ENCODE results near the gene TOP3B.
A peak's percentile ranks its signal among the peaks of the same experiment; 100 is the strongest.

Gene TOP3B

DNA sequence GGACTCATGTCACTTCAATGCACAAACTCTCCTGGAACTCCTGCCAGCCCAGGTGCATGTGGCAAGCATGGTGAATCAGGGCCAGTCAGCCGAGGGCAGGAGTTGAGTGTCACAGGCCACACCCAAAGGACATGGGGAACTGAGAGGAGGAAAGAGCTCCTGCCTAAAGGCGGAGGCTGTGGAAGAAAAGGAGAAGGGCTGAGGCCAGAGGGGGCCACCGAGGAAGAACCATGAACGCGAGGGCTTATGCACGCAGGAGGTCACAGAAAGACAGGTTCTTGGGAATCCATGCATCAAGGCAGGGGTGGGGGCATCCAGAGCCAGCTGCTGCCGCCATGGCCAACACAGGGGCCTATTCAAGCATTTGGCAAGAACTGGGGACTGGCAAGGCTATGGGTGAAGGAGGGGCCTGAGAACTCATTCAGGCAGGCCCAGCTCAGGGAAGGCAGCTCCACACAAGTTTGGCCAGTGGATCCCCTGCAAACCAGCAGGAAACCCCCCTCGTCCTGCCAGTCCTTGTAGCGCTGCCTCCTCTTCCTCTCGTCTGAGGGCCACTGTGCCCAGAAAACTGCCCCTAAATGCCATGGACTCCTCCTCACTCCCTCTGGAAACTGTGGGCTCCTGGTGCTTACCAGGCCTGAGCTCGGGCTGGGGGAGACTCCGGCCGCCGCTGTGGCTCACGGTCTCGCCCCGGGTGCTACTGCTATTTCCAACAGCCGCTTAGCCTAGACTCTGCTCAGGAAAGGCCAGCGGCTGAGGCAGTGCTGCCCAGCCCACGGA is 45.4 kb downstream of the TOP3B start:
- peak overlapping the region; percentile 84 for H4K91ac ChIP-seq (ENCODE audit: low read length)
- peaks cover 43% of the 10 kb centered on the region for H3K79me1 ChIP-seq (replicated peaks; ENCODE audit: low read length, poor library complexity, severe bottlenecking)
- H3K14ac ChIP-seq (ENCODE audit: low read length in 2 of 2), result peak overlapping the region in 1 of 2 experiments; percentile 35
- no peaks in the 10 kb centered on the region for H3K27me3 ChIP-seq (ENCODE audit: control insufficient read depth in 1 of 2, insufficient read depth in 1 of 2, low read length in 2 of 2)
- 91% methylated on average over 20 of the region's 20 CpGs for WGBS
- H4K8ac ChIP-seq (ENCODE audit: low read length), result peak overlapping the region; percentile 92
- peak overlapping the region in 1 of 2 experiments; percentile 79 for H3K4me3 ChIP-seq (ENCODE audit: insufficient read depth in 1 of 2, low read depth in 1 of 2, low read length in 2 of 2)
- H2BK15ac ChIP-seq (ENCODE audit: low read depth, poor library complexity, severe bottlenecking), result peak overlapping the region; percentile 56
- H3K4ac ChIP-seq (ENCODE audit: low read depth in 1 of 2, low read length in 2 of 2), result peak overlapping the region; percentile 71 to 82
- H3K9ac ChIP-seq (ENCODE audit: low read length), result peak overlapping the region; percentile 91
- H3K4me1 ChIP-seq (ENCODE audit: control insufficient read depth, insufficient read depth, low read depth, low read length), result peaks cover 36% of the 10 kb centered on the region
- peak overlapping the region; percentile 62 to 75 for H3K18ac ChIP-seq (ENCODE audit: low read depth in 1 of 2, low read length in 2 of 2)
- H2BK120ac ChIP-seq (ENCODE audit: low read depth, low read length), result no peak overlapping the region
- peak overlapping the region; percentile 75 for H2AK5ac ChIP-seq (ENCODE audit: low read length, severe bottlenecking)
- no peak overlapping the region for H2BK5ac ChIP-seq (ENCODE audit: low read depth, low read length, poor library complexity, severe bottlenecking)
- peaks cover 57 to 60% of the 10 kb centered on the region in 2 experiments for H3K36me3 ChIP-seq (ENCODE audit: control insufficient read depth in 1 of 2, insufficient read depth in 2 of 2, low read depth in 1 of 2, low read length in 2 of 2)
- H3K4me2 ChIP-seq (ENCODE audit: low read length, poor library complexity, severe bottlenecking), result no peak overlapping the region
- no peak overlapping the region for H3K23ac ChIP-seq (ENCODE audit: low read length in 2 of 2)
- DNase-seq, result no peak
- H3K27ac ChIP-seq (ENCODE audit: low read length, poor library complexity, severe bottlenecking), result peak overlapping the region; percentile 66
- H2BK12ac ChIP-seq (ENCODE audit: low read length in 2 of 2), result peak overlapping the region in 1 of 2 experiments; percentile 15
- no peaks in the 10 kb centered on the region for H3K9me3 ChIP-seq (ENCODE audit: control insufficient read depth, low read length)
- H2AFZ ChIP-seq (ENCODE audit: low read depth, low read length), result no peak overlapping the region

DNA sequence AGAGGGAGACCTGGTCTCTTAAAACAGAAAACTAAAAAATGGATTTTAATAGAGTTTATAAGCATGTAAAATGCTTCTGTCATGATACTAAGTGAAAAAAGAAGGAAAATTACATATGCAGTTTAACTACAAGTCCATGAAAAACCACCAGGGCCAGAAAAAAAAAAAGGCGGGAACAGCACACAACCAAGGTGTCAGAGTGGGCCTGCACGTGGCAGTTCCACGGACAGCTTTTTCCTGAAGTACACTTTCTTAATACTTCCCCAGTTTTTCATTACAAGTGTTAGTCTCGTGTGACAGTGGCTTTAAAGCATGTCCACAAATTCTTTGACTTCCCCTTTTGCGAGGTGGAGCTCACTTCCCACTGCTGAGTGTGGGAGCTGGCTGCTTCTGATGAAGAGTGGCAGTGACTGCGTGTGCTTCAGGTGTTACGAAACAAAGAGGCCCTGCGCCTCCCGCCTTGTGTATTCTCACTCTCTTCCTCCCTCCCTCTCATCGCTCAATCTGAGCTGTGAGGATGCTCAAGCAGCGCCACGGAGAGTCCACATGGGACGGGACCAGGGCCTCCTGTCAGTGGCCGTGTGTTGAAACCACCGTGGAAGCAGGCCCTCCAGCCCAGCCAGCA is 46.3 kb downstream of the TOP3B start:
- Histone ChIP-seq H3K4me2 (ENCODE audit: low read length, poor library complexity, severe bottlenecking) (no peak overlapping the region), H3K4me3 (ENCODE audit: insufficient read depth in 1 of 2, low read depth in 1 of 2, low read length in 2 of 2) (no peak overlapping the region), H2BK120ac (ENCODE audit: low read depth, low read length) (no peak overlapping the region), H4K8ac (ENCODE audit: low read length) (peak overlapping the region; percentile 19), H3K27me3 (ENCODE audit: control insufficient read depth in 1 of 2, insufficient read depth in 1 of 2, low read length in 2 of 2) (no peaks in the 10 kb centered on the region), H2AFZ (ENCODE audit: low read depth, low read length) (no peak overlapping the region), H3K9me3 (ENCODE audit: control insufficient read depth, low read length) (no peaks in the 10 kb centered on the region), H2AK5ac (ENCODE audit: low read length, severe bottlenecking) (no peak overlapping the region), H3K4me1 (ENCODE audit: control insufficient read depth, insufficient read depth, low read depth, low read length) (peaks cover 30% of the 10 kb centered on the region), H3K23ac (ENCODE audit: low read length in 2 of 2) (no peak overlapping the region), H3K9ac (ENCODE audit: low read length) (peak overlapping the region; percentile 91), H2BK15ac (ENCODE audit: low read depth, poor library complexity, severe bottlenecking) (no peak overlapping the region), H3K4ac (ENCODE audit: low read depth in 1 of 2, low read length in 2 of 2) (no peak overlapping the region), H3K14ac (ENCODE audit: low read length in 2 of 2) (no peak overlapping the region), H3K27ac (ENCODE audit: low read length, poor library complexity, severe bottlenecking) (no peak overlapping the region), H2BK12ac (ENCODE audit: low read length in 2 of 2) (no peak overlapping the region), H3K79me1 (replicated peaks; ENCODE audit: low read length, poor library complexity, severe bottlenecking) (peaks cover 38% of the 10 kb centered on the region), H3K18ac (ENCODE audit: low read depth in 1 of 2, low read length in 2 of 2) (no peak overlapping the region), H2BK5ac (ENCODE audit: low read depth, low read length, poor library complexity, severe bottlenecking) (no peak overlapping the region), H3K36me3 (ENCODE audit: control insufficient read depth in 1 of 2, insufficient read depth in 2 of 2, low read depth in 1 of 2, low read length in 2 of 2) (peaks cover 57 to 58% of the 10 kb centered on the region in 2 experiments), H4K91ac (ENCODE audit: low read length) (no peak overlapping the region)
- no peak for DNase-seq
- WGBS, result 95% methylated on average over 15 of the region's 15 CpGs

DNA sequence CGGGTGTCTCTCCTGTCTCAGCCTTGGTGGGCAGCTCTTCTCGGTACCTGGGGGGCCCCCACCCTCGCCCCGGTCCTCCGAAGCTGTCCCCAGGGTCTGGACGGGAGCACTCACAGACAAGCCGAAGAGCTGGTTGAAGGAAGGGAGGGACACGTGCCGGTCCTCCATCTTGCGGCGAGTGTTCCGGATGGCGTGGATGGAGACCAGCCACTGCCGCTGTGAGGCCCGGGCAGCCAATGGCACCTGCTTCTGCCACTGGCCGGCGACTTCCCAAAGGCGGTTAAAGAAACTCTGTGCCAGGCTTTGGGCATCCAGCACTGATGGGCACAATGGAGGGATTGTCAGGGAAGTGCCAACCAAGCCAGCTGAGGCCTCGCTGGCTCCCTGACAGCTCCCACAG is 48.7 kb downstream of the TOP3B start:
- H2BK15ac ChIP-seq (ENCODE audit: low read depth, poor library complexity, severe bottlenecking), result no peak overlapping the region
- peaks cover 13% of the 10 kb centered on the region for H3K4me1 ChIP-seq (ENCODE audit: control insufficient read depth, insufficient read depth, low read depth, low read length)
- H3K14ac ChIP-seq (ENCODE audit: low read length in 2 of 2), result no peak overlapping the region
- WGBS, result 98% methylated on average over 19 of the region's 19 CpGs
- H2BK120ac ChIP-seq (ENCODE audit: low read depth, low read length), result no peak overlapping the region
- H3K27me3 ChIP-seq (ENCODE audit: control insufficient read depth in 1 of 2, insufficient read depth in 1 of 2, low read length in 2 of 2), result no peaks in the 10 kb centered on the region
- no peak overlapping the region for H2AK5ac ChIP-seq (ENCODE audit: low read length, severe bottlenecking)
- H4K8ac ChIP-seq (ENCODE audit: low read length), result no peak overlapping the region
- no peak for DNase-seq
- no peak overlapping the region for H3K27ac ChIP-seq (ENCODE audit: low read length, poor library complexity, severe bottlenecking)
- H3K79me1 ChIP-seq (replicated peaks; ENCODE audit: low read length, poor library complexity, severe bottlenecking), result peaks cover 29% of the 10 kb centered on the region
- no peaks in the 10 kb centered on the region for H3K9me3 ChIP-seq (ENCODE audit: control insufficient read depth, low read length)
- H3K36me3 ChIP-seq (ENCODE audit: control insufficient read depth in 1 of 2, insufficient read depth in 2 of 2, low read depth in 1 of 2, low read length in 2 of 2), result peaks cover 62 to 70% of the 10 kb centered on the region in 2 experiments
- H4K91ac ChIP-seq (ENCODE audit: low read length), result no peak overlapping the region
- no peak overlapping the region for H3K4ac ChIP-seq (ENCODE audit: low read depth in 1 of 2, low read length in 2 of 2)
- H2BK5ac ChIP-seq (ENCODE audit: low read depth, low read length, poor library complexity, severe bottlenecking), result no peak overlapping the region
- H3K9ac ChIP-seq (ENCODE audit: low read length), result no peak overlapping the region
- H2BK12ac ChIP-seq (ENCODE audit: low read length in 2 of 2), result no peak overlapping the region
- H3K4me2 ChIP-seq (ENCODE audit: low read length, poor library complexity, severe bottlenecking), result no peak overlapping the region
- H3K4me3 ChIP-seq (ENCODE audit: insufficient read depth in 1 of 2, low read depth in 1 of 2, low read length in 2 of 2), result no peak overlapping the region
- H3K23ac ChIP-seq (ENCODE audit: low read length in 2 of 2), result no peak overlapping the region
- H3K18ac ChIP-seq (ENCODE audit: low read depth in 1 of 2, low read length in 2 of 2), result no peak overlapping the region
- no peak overlapping the region for H2AFZ ChIP-seq (ENCODE audit: low read depth, low read length)

DNA sequence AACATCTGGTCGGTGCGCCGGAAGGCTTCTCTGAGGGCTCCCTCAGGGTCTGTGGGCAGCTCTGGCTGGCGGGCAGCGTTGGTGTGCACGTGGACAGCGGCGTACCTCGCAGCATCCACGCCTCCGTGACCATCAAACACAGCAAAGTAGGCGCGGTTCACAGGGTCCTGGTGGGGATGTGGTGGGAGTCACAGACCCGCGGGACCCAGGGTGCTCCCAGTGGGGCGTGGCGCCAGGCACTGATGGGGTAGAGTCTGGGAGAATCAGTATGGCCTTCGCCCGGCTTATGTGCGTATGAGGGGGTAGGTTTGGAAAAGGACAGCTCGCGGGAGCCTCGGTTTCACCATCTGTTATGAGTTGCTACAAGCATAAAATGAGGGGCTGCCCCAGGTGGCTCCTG is 49.2 kb downstream of the TOP3B start:
- peaks cover 65 to 75% of the 10 kb centered on the region in 2 experiments for H3K36me3 ChIP-seq (ENCODE audit: control insufficient read depth in 1 of 2, insufficient read depth in 2 of 2, low read depth in 1 of 2, low read length in 2 of 2)
- no peak overlapping the region for H2BK120ac ChIP-seq (ENCODE audit: low read depth, low read length)
- H3K79me1 ChIP-seq (replicated peaks; ENCODE audit: low read length, poor library complexity, severe bottlenecking), result peaks cover 32% of the 10 kb centered on the region
- H3K4me2 ChIP-seq (ENCODE audit: low read length, poor library complexity, severe bottlenecking), result no peak overlapping the region
- no peaks in the 10 kb centered on the region for H3K27me3 ChIP-seq (ENCODE audit: control insufficient read depth in 1 of 2, insufficient read depth in 1 of 2, low read length in 2 of 2)
- no peaks in the 10 kb centered on the region for H3K9me3 ChIP-seq (ENCODE audit: control insufficient read depth, low read length)
- no peak for DNase-seq
- H3K18ac ChIP-seq (ENCODE audit: low read depth in 1 of 2, low read length in 2 of 2), result no peak overlapping the region
- H4K91ac ChIP-seq (ENCODE audit: low read length), result no peak overlapping the region
- no peak overlapping the region for H4K8ac ChIP-seq (ENCODE audit: low read length)
- H2AK5ac ChIP-seq (ENCODE audit: low read length, severe bottlenecking), result no peak overlapping the region
- no peak overlapping the region for H2AFZ ChIP-seq (ENCODE audit: low read depth, low read length)
- H2BK15ac ChIP-seq (ENCODE audit: low read depth, poor library complexity, severe bottlenecking), result no peak overlapping the region
- no peak overlapping the region for H2BK5ac ChIP-seq (ENCODE audit: low read depth, low read length, poor library complexity, severe bottlenecking)
- H3K14ac ChIP-seq (ENCODE audit: low read length in 2 of 2), result no peak overlapping the region
- H3K4ac ChIP-seq (ENCODE audit: low read depth in 1 of 2, low read length in 2 of 2), result no peak overlapping the region
- H2BK12ac ChIP-seq (ENCODE audit: low read length in 2 of 2), result no peak overlapping the region
- H3K4me3 ChIP-seq (ENCODE audit: insufficient read depth in 1 of 2, low read depth in 1 of 2, low read length in 2 of 2), result peak overlapping the region in 1 of 2 experiments; percentile 8
- no peak overlapping the region for H3K27ac ChIP-seq (ENCODE audit: low read length, poor library complexity, severe bottlenecking)
- peaks cover 12% of the 10 kb centered on the region for H3K4me1 ChIP-seq (ENCODE audit: control insufficient read depth, insufficient read depth, low read depth, low read length)
- H3K23ac ChIP-seq (ENCODE audit: low read length in 2 of 2), result no peak overlapping the region
- no peak overlapping the region for H3K9ac ChIP-seq (ENCODE audit: low read length)
- 95% methylated on average over 23 of the region's 23 CpGs for WGBS

Measured in mesenchymal stem cell (in vitro differentiated cells and primary cell).